ENCODE results near the gene ARX. TPM values are rescaled to one million over a fixed set of nuclear protein-coding genes. Genes with fewer than 3 reads are reported as not detected.

Gene ARX
- total and polyA plus RNA-seq, 9 of the 15 experiments (the other 6 are each of a cell fraction or from before 2014, with no cell fraction given), result 0.03 TPM; not detected in 8

DNA sequence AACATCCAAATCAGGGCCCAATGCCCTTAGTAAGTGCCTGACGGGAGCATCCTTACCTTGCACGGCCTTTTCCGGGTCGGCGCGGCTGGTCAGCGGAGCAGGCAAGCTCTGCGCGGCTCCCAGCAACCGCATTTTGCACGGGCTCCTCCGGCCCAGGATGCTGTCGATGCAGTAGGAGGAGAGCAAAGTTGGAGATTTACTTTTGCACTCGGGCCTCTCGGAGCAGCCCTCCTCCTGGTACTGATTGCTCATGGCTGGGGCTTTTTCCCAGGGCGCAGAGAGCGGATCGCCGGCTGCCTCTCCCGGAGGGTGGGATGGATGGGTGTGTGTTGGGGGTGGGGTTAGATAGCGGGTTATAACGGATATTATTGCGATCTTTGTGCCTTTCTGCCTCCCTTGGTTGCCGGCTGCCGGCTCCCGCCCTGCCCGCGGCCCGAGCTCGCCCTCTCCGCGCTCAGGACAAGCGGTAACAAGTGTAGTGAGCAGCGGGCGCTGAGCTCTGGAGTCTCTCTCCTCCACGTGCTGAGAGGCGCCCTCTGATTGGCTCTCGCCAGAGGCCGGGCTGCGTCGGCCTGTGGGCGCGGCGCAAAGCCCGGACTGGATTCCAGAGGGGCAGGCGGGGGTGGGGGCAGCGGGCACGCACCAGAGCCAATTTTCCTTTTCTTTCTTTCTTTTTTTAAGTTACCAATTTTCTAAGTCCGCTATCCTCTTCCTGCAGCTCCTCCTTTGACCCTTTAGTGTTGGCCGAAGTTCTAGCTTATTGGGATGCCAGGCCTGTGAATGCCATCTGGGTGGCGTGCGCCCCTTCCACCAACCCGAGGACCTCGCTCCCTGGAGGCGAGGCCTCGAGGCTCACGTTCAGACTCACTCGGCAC is at the start of gene ARX (continued):
- TF ChIP-seq, protein P1, sequence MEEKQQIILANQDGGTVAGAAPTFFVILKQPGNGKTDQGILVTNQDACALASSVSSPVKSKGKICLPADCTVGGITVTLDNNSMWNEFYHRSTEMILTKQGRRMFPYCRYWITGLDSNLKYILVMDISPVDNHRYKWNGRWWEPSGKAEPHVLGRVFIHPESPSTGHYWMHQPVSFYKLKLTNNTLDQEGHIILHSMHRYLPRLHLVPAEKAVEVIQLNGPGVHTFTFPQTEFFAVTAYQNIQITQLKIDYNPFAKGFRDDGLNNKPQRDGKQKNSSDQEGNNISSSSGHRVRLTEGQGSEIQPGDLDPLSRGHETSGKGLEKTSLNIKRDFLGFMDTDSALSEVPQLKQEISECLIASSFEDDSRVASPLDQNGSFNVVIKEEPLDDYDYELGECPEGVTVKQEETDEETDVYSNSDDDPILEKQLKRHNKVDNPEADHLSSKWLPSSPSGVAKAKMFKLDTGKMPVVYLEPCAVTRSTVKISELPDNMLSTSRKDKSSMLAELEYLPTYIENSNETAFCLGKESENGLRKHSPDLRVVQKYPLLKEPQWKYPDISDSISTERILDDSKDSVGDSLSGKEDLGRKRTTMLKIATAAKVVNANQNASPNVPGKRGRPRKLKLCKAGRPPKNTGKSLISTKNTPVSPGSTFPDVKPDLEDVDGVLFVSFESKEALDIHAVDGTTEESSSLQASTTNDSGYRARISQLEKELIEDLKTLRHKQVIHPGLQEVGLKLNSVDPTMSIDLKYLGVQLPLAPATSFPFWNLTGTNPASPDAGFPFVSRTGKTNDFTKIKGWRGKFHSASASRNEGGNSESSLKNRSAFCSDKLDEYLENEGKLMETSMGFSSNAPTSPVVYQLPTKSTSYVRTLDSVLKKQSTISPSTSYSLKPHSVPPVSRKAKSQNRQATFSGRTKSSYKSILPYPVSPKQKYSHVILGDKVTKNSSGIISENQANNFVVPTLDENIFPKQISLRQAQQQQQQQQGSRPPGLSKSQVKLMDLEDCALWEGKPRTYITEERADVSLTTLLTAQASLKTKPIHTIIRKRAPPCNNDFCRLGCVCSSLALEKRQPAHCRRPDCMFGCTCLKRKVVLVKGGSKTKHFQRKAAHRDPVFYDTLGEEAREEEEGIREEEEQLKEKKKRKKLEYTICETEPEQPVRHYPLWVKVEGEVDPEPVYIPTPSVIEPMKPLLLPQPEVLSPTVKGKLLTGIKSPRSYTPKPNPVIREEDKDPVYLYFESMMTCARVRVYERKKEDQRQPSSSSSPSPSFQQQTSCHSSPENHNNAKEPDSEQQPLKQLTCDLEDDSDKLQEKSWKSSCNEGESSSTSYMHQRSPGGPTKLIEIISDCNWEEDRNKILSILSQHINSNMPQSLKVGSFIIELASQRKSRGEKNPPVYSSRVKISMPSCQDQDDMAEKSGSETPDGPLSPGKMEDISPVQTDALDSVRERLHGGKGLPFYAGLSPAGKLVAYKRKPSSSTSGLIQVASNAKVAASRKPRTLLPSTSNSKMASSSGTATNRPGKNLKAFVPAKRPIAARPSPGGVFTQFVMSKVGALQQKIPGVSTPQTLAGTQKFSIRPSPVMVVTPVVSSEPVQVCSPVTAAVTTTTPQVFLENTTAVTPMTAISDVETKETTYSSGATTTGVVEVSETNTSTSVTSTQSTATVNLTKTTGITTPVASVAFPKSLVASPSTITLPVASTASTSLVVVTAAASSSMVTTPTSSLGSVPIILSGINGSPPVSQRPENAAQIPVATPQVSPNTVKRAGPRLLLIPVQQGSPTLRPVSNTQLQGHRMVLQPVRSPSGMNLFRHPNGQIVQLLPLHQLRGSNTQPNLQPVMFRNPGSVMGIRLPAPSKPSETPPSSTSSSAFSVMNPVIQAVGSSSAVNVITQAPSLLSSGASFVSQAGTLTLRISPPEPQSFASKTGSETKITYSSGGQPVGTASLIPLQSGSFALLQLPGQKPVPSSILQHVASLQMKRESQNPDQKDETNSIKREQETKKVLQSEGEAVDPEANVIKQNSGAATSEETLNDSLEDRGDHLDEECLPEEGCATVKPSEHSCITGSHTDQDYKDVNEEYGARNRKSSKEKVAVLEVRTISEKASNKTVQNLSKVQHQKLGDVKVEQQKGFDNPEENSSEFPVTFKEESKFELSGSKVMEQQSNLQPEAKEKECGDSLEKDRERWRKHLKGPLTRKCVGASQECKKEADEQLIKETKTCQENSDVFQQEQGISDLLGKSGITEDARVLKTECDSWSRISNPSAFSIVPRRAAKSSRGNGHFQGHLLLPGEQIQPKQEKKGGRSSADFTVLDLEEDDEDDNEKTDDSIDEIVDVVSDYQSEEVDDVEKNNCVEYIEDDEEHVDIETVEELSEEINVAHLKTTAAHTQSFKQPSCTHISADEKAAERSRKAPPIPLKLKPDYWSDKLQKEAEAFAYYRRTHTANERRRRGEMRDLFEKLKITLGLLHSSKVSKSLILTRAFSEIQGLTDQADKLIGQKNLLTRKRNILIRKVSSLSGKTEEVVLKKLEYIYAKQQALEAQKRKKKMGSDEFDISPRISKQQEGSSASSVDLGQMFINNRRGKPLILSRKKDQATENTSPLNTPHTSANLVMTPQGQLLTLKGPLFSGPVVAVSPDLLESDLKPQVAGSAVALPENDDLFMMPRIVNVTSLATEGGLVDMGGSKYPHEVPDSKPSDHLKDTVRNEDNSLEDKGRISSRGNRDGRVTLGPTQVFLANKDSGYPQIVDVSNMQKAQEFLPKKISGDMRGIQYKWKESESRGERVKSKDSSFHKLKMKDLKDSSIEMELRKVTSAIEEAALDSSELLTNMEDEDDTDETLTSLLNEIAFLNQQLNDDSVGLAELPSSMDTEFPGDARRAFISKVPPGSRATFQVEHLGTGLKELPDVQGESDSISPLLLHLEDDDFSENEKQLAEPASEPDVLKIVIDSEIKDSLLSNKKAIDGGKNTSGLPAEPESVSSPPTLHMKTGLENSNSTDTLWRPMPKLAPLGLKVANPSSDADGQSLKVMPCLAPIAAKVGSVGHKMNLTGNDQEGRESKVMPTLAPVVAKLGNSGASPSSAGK (IDR thresholded peaks at IDR 0.05), result peak; percentile 83
- 0 out of 2 replicates have a peak, but pooled peaks have one; percentile 16 for TF ChIP-seq CREM (IDR thresholded peaks at IDR 0.05; ENCODE audit: low read depth)
- TF ChIP-seq, protein P2, sequence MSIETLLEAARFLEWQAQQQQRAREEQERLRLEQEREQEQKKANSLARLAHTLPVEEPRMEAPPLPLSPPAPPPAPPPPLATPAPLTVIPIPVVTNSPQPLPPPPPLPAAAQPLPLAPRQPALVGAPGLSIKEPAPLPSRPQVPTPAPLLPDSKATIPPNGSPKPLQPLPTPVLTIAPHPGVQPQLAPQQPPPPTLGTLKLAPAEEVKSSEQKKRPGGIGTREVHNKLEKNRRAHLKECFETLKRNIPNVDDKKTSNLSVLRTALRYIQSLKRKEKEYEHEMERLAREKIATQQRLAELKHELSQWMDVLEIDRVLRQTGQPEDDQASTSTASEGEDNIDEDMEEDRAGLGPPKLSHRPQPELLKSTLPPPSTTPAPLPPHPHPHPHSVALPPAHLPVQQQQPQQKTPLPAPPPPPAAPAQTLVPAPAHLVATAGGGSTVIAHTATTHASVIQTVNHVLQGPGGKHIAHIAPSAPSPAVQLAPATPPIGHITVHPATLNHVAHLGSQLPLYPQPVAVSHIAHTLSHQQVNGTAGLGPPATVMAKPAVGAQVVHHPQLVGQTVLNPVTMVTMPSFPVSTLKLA (conservative IDR thresholded peaks at IDR 0.05), result peak; percentile 42 to 65; a peak in 1 of 4 replicates
- TF ChIP-seq, protein P3, sequence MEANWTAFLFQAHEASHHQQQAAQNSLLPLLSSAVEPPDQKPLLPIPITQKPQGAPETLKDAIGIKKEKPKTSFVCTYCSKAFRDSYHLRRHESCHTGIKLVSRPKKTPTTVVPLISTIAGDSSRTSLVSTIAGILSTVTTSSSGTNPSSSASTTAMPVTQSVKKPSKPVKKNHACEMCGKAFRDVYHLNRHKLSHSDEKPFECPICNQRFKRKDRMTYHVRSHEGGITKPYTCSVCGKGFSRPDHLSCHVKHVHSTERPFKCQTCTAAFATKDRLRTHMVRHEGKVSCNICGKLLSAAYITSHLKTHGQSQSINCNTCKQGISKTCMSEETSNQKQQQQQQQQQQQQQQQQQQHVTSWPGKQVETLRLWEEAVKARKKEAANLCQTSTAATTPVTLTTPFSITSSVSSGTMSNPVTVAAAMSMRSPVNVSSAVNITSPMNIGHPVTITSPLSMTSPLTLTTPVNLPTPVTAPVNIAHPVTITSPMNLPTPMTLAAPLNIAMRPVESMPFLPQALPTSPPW (CRISPR knock-in tag; IDR thresholded peaks at IDR 0.05), result 0 out of 2 replicates have a peak, but pooled peaks have one; percentile 13
- TF ChIP-seq RBM25 (IDR thresholded peaks at IDR 0.05; ENCODE audit: low read depth, low read length, severe bottlenecking), result peak; percentile 18
- TF ChIP-seq ZNF408 (CRISPR knock-in tag; IDR thresholded peaks at IDR 0.05; ENCODE audit: low read depth), result no peak
- 0 out of 2 replicates have a peak, but pooled peaks have one; percentile 11 for TF ChIP-seq RAD51 (IDR thresholded peaks at IDR 0.05; ENCODE audit: borderline replicate concordance, low read depth)
- no peak for TF ChIP-seq MCM7 (IDR thresholded peaks at IDR 0.05)
- TF ChIP-seq, protein P4, sequence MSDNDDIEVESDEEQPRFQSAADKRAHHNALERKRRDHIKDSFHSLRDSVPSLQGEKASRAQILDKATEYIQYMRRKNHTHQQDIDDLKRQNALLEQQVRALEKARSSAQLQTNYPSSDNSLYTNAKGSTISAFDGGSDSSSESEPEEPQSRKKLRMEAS (CRISPR knock-in tag; IDR thresholded peaks at IDR 0.05), result peak; percentile 50; the same call in 1 of the 2 replicates
- no peak for TF ChIP-seq SETDB1 (IDR thresholded peaks at IDR 0.05; ENCODE audit: low read length)
- TF ChIP-seq ZNF830 (CRISPR knock-in tag; IDR thresholded peaks at IDR 0.05), result no peak
- TF ChIP-seq CXXC5 (CRISPR knock-in tag; IDR thresholded peaks at IDR 0.05), result peak; percentile 66
